CD4-positive, alpha-beta T cell treated with Interleukin-4 for 4 hours (primary cell): ENCODE data around the gene CD9.

ENCODE experiments used
- DNase-seq: peaks from one replicate; pipeline ENCODE4 v3.0.0-alpha.2; 2020

CD9 gene

DNA sequence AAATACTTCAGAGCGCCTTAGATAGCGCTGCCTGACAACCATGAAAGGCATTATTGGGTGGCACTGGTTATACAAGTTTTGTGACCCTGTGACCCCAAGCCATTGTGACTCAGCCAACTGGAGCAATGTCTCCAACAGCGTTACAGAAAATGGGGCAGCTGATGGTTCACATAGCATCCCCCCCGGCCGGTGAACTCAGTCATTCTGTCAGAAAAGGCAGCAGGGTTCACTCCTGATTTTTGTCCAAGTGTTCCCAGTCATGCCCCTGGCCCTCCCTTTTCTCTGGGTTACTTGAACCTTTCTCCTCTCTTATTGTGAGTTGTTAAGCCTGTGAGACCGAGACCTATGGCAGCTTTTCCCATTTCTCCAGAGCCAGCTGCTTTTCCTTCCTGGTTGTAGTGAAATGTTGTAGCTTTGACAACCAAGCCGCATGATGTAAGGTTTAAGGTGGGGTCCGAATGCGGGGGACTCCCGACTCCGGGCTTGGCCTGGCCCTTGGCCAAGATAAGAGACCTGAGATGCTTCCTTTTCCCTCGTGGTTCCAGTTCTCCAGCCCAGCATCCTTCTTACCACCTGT, 22.0 kb downstream of the CD9 start:
- no peak for DNase-seq

DNA sequence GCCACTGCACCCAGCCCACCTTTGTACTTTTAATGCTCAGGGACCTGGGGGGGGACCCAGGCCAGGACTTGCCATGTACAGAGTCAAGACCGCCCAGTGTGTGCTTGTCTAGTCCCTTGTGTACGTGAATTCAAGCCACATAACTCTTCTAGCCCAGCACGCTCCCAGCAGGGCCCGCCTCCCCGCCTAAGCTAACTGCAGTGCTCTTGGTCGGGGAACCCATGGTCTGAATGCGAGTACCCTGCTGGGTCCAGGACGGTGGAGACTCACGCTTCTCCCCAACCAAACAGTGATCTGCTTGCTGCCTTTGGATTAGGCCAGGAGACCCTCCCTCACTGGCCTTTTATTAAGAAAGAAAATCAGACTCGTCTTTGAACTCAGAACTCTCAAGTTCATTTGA, 23.3 kb downstream of the CD9 start:
- DNase-seq, result no peak

DNA sequence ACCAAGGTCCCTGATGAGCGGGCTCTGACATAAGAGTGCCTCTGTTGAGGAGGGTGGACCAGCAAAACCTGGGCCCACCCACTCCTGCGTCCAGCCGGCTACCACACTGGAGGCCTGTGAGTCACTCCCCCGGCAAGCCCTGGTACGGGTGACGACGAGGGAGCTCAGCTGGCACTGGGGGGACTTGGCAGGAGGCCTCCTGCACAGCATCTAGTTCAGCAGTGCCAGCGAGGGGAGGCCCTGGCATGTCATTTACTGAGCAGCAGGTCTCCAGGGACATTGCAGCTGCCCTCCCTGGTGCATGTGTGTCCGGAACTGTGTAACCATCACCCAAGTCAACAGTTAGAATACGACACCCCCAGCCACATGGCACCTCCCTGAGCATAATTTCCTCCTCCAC, 24.4 kb downstream of the CD9 start:
- no peak for DNase-seq

- DNase-seq, result no peak
Measured at GRCh38 chr12:6225630-6226001, 25.4 kb downstream of the CD9 start.

GRCh38 chr12:6226002-6226678, 25.9 kb downstream of the CD9 start:
- no peak for DNase-seq

DNA sequence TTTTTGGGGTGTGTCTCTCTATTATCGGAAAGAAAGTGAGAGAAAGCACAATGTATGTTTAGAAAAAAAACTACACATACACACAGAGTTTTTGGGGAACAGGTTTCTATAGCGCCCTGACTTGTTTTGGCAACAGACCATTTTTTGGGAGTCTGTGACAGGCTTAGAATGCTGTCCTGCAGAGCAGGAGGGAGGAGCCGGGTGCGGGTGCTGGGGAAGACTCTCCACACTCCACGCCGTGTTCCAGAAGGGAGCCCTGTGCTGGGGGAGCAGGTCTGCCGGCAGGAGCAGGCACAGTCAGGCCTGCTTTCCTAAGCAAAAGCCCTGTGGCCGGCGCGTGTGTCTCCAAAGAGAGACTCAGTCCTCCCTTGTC, 26.5 kb downstream of the CD9 start:
- DNase-seq, result no peak

DNA sequence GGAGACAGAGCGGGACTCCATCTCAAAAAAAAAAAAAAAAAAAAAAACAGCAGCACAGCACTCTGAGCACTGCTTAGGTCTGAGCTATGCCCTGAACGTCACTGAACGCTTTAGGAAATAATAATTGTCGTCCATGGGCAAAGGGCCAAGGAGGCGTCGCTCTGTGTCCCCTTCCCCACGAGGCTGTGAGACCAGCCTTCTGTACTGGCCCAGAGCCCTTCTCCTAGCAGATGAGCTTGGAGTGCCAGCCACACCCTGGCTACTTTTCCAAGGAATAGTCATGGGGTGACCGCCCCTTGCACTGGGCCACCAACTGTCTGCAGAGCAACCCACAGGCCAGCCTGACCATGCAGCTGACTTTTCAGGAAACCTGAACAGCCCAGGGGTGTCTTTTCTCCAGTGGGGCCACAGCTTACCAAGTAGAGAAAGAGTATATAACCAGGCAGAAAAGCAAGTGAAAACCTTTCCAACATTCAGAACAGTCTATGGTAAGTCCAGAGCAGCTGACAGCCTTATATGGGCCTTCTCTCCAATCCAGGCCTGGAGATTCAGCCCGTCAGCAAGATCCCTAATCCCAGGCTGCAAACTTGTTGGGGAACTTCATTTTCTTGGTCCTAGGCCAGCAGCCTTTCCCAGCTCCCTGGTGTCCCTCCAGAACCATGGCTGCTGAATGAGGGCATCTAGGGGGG, 28.5 kb downstream of the CD9 start:
- DNase-seq, result no peak

DNA sequence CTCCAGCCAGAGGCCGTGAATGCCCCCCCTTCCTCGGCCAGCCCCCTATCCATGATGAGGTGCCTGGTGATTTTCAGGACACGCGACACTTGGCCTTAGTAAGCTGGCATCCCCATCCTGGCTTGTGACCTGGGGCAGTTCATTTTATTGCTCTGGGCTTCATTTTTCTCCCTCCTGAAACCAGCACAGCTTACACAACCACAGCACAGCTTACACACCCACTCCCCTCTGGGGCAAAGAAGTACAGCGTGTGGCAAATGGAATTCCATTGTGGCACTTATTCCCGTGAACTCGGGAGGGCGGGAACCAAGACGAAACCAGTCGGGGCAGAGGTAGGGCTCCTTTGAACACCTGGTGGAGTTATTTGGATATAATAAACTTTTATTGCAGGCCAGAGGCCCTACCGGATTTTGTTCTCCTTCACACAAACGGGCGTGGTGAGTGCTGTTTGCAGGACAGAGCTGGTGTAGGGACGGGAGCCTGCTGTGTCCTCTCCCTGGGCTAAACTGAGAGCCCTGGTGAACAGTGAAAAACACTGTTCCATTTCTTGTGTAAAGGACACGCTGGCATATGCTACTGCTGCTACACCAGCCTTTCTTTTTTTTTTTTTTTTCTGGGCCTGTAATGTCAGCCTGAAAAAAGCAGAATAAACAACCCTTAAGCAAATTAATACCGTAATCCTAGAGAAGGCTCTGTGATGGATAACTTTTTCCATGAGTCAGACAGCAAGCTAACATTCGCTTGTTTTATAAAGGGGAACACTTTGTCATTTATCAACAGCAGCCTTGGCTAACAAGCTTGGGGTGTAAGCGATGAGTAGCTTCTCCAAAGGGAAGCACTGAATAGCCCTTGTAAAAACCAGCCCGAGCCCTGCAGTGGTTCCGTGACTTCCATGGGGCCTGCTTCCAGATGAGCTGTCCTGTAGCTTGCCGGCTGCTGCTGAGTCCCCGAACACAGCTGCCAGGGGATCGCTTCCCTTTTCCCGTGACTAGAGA, 29.3 kb downstream of the CD9 start:
- no peak for DNase-seq

DNA sequence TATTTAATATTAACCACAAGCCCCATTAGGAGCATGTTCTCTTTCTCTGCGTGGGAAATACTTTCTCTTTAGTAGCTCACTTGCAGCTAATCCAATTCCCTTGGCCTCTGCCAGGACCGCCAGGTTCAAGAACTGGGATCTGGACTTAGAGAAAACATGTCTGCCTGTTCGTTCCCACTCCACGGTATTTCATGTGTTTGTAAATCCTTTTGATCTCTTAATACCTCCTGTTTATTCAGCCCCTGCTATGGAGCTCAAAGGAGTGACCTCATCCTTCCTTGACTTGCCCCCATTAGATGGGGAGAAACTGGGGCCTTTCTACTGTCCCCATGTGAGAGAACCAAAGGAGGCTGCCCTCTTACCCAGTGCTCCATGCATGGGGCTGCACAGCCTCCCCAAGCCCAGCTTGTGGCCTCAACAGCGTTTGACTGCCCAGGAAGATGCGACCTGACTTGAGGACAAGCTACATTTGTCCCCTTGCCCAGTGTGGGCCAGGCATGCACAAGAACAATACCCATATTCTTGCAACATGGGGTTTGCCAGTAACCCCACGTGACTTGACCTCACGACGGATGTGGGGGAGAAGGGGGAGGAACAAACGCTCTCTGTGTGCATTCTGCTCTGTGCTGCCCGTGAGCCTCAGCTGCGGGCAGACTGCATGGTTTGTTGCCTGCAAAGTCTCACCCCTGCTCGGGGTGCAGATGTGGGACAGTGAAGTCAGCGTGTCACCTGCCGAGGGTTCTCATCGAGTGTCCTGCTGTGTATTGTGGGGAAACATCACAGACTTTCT, 30.3 kb downstream of the CD9 start:
- peak; percentile 78 for DNase-seq

DNA sequence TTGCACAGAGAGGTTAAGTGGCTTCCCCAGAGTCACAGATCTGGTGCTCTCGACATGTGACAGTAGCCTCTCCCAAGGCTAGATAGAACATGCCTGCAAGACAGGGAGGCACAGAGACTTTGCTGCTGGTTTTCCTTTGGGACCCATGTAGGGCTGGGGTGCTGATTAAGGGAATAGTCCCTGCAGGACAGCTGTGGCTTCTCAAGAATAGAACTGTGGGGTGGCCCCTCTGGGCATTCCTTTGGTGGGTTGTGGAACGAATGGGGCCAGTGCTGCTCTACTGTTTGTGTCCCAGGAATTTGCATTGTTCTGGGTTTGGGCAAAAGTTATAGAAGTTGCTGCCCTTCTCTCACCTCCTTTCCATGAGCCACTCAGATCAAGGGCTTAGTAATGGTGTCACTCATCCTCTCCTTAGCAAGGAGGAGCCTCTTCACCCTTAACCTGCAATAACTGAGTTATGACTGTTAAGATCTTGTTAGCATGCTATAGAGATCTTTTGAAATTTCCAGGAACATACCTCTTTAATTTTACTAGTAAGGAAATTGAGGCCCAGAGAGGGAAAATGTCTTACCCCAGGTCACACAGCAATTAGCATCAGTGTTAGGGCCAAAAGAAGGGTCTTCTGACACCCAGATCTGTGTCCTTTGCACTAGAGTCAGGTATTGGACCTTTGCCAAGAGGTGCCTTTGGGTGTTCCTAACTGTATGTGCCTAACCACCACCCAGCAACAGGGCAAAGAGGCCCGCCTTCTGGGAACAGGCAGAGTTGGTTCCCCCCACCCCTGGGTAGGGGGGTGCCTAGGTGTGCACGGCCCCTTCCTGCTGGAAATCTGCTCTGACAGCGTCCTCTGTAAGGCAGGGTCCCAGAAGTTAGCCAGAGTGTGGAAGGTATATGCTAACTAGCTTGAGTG, 31.4 kb downstream of the CD9 start:
- DNase-seq, result no peak

DNA sequence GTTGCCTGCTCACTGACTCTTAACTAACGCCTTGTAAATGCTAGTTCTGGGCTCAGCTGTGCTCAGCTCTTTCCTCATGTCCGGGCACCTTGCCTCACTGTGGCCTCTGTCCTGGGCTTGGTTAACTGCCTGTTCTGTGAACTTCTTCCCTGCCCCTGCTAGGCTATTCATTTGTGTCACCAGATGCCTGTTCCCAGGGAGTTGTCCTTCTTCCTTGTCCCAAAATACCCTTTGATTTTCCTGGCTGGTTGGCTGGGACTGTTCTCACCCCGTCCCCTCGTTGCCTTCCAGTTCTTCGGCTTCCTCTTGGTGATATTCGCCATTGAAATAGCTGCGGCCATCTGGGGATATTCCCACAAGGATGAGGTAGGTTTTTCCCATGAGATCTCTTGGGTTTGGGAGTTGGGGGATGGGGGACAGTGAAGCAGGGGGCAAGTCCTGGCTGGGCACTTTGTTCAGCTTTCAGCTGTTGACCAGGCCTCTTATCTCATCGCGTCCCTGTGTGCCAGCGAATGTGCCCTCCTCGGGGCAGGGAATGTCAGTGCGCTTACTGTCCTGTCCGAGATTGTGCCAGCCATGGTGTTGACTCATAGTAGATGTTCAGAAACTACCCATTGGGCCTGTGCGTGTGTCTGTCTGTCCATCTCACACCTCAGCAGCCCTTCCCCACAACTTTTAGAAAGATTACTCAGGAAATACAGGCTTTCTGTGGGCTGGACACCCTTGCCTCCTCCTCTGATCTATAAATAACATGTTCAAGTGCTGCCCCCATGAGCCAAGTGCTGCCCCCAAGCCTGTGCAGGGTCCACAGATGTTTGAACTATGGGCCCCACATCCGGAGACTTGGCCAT, 33.1 kb downstream of the CD9 start:
- DNase-seq, result no peak

DNA sequence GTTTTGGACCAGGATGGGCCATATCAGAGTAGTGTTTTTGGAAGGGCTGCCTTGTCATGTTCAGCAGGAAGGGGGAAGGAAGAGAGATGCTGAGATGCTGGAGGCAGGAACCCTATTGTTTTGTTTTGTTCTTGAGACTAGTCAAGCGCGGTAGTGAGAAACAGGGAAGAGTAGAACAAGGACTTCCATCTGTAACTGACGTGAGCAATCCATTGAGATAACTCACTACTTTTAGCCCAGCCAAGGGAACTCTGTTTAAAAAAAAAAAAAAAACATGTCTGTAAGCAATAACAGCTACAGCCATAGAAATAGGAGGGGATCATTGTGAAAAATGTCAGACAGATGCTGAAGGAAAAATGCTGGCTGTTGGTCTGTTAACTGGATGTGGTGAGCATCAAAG, 34.0 kb downstream of the CD9 start:
- no peak for DNase-seq

- DNase-seq, result no peak
Measured at GRCh38 chr12:6234906-6235305, 34.7 kb downstream of the CD9 start.

GRCh38 chr12:6235499-6235898, 35.3 kb downstream of the CD9 start:
- DNase-seq, result no peak

DNA sequence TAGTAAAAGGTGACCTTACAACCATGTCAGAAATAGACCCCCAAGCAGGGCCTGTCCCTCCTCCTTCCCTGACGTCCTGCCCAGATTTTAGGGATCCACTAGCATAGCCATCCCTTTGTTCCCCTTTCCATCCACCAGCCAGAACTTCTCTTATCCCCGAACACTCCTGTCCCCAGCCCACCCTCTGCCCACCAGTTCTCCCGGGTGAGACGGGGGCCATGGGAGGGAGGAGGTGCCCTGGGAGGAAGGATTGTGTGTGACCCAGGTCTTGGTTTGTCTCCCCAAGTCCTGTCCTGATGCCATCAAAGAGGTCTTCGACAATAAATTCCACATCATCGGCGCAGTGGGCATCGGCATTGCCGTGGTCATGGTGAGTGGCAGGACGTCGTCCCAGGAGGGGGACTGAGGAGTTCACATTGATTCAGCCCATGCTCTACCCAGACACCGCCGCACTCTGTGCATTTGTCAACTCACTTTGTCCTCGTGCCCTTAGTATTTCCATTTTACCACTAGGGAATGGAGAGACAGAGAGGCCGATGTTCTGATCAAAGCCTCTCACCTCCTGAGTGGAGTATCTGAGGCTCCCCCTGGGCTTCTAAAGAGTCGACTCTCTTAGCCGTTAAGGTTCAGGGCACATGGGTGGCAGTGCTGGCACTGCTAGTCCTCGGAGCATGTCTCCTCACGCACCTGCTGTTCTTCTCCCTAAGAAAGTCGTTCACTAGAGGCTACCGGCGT, 35.9 kb downstream of the CD9 start:
- no peak for DNase-seq

GRCh38 chr12:6236641-6236940, 36.4 kb downstream of the CD9 start:
- no peak for DNase-seq

DNA sequence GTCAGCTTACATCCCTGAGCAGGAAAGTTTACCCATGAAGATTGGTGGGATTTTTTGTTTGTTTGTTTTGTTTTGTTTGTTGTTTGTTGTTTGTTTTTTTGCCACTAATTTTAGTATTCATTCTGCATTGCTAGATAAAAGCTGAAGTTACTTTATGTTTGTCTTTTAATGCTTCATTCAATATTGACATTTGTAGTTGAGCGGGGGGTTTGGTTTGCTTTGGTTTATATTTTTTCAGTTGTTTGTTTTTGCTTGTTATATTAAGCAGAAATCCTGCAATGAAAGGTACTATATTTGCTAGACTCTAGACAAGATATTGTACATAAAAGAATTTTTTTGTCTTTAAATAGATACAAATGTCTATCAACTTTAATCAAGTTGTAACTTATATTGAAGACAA, 37.6 kb downstream of the CD9 start:
- DNase-seq, result no peak

GRCh38 chr12:6238875-6239274, 38.7 kb downstream of the CD9 start:
- DNase-seq, result no peak

GRCh38 chr12:6241495-6241894, 41.3 kb downstream of the CD9 start:
- DNase-seq, result no peak

DNA sequence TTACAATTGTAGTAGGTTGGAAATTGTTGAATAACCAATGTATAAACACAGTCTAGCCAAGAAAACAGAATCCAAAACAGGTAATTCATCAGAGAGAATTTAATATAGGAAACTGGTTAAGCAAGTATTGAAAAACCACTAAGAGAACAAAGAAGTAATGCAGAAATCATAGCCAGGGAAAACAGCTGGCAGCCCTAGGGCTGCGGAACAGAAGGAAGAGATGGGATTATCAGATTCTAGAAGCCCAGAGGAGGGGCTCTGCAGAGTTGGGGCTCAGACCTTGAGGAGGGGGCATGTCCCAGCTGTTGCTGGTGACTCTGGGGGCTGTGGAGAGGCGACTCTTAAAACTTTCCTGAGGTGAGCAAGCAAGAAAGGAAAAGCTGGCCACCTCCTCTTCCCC, 49.4 kb downstream of the CD9 start:
- no peak for DNase-seq
